Nephron (organoid): Measurements from ENCODE around the gene PCNX2.

ENCODE experiments used
- H3K27ac Mint-ChIP-seq, 3 experiments: 2 replicates each; pipeline ENCODE4 v1.8.0; 2020; ENCODE audit warnings: mixed read lengths in 3 of 3, mild to moderate bottlenecking in 2 of 3, moderate library complexity in 1 of 3
- H3K27me3 Mint-ChIP-seq: 2 replicates; pipeline ENCODE4 v1.8.0; 2021; ENCODE audit warnings: low read depth, mild to moderate bottlenecking, moderate library complexity, mixed read lengths
- H3K36me3 Mint-ChIP-seq: 2 replicates; pipeline ENCODE4 v1.8.0; 2020; ENCODE audit warnings: low read depth, mixed read lengths
- H3K4me1 Mint-ChIP-seq: 2 replicates; pipeline ENCODE4 v1.8.0; 2020; ENCODE audit warnings: mixed read lengths
- H3K4me3 Mint-ChIP-seq, 3 experiments: 2 replicates each; pipeline ENCODE4 v1.8.0; 2020; ENCODE audit warnings: mild to moderate bottlenecking in 3 of 3, mixed read lengths in 3 of 3, moderate library complexity in 2 of 3
- H3K9me3 Mint-ChIP-seq: 2 replicates; pipeline ENCODE4 v1.8.0; 2020; ENCODE audit warnings: mixed read lengths
- TF ChIP-seq, protein P1 (sequence below), 3 experiments: fragments of 200-600 bp; sonication (generic); IDR thresholded peaks; one replicate each; pipeline ENCODE4 v1.5.0; 2021; ENCODE audit warnings: antibody characterized with exemption in 3 of 3; ENCODE audit not compliant: unreplicated experiment in 3 of 3

PCNX2 gene

DNA sequence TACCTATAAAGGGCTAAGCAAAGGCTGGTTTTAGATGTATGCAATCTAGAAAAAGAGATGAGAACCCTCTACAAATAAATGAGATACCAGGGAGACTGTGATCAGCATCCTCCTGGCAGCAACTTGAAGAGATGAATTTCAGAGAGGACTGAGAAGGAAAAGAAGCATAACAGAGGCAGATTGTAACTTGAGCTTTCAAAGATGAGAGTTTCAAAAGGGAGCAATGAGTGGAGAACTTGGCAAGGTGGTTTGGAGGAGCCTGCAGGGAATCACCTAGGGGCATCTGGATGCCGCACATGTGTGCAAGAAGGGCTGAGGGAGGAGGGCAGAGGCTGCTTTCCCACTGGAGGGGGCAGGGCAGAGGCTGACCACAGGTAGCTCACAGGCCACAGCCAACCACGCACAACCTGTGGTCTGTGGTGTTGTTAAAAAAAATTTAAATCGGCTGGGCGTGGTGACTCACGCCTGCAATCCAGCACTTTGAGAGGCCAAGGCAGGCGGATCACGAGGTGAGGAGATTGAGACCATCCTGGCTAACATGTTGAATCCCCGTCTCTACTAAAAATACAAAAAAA, 50.2 kb downstream of the PCNX2 start:
- Mint-ChIP-seq H3K27me3 (no peaks in the 10 kb centered on the region), H3K4me1 (peaks cover 40% of the 10 kb centered on the region), H3K36me3 (peaks cover 22% of the 10 kb centered on the region), H3K27ac (peak overlapping the region; percentile 22 to 63 (median 62)), H3K4me3 (no peak overlapping the region), H3K9me3 (no peaks in the 10 kb centered on the region)
- TF ChIP-seq, protein P1, sequence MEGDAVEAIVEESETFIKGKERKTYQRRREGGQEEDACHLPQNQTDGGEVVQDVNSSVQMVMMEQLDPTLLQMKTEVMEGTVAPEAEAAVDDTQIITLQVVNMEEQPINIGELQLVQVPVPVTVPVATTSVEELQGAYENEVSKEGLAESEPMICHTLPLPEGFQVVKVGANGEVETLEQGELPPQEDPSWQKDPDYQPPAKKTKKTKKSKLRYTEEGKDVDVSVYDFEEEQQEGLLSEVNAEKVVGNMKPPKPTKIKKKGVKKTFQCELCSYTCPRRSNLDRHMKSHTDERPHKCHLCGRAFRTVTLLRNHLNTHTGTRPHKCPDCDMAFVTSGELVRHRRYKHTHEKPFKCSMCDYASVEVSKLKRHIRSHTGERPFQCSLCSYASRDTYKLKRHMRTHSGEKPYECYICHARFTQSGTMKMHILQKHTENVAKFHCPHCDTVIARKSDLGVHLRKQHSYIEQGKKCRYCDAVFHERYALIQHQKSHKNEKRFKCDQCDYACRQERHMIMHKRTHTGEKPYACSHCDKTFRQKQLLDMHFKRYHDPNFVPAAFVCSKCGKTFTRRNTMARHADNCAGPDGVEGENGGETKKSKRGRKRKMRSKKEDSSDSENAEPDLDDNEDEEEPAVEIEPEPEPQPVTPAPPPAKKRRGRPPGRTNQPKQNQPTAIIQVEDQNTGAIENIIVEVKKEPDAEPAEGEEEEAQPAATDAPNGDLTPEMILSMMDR (IDR thresholded peaks at IDR 0.05; ENCODE audit: unreplicated experiment in 3 of 3): no peak

DNA sequence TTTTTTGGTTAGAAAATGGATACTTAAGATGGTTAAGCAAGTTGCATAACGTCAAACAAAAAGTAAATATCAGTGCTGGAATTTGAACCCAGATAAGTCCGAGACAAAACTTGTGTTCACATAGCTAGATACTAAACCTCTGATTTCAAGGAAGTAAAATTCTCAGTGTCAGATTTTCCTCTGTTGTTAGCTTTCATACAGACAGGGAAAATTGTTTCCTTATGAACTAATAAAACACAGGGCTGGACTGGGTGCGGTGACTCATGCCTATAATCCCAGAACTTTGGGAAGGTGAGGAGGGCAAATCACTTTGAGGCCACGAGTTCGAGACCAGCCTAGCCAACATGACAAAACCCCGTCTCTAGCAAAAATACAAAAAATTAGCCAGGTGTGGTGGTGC, 51.3 kb downstream of the PCNX2 start:
- no peaks in the 10 kb centered on the region for H3K9me3 Mint-ChIP-seq
- H3K4me1 Mint-ChIP-seq: peaks cover 50% of the 10 kb centered on the region
- peak overlapping the region in 1 of 3 experiments; percentile 63 for H3K27ac Mint-ChIP-seq
- no peak overlapping the region for H3K4me3 Mint-ChIP-seq
- TF ChIP-seq, protein P1 (IDR thresholded peaks at IDR 0.05; ENCODE audit: unreplicated experiment in 3 of 3): no peak
- peaks cover 14% of the 10 kb centered on the region for H3K36me3 Mint-ChIP-seq
- no peaks in the 10 kb centered on the region for H3K27me3 Mint-ChIP-seq

DNA sequence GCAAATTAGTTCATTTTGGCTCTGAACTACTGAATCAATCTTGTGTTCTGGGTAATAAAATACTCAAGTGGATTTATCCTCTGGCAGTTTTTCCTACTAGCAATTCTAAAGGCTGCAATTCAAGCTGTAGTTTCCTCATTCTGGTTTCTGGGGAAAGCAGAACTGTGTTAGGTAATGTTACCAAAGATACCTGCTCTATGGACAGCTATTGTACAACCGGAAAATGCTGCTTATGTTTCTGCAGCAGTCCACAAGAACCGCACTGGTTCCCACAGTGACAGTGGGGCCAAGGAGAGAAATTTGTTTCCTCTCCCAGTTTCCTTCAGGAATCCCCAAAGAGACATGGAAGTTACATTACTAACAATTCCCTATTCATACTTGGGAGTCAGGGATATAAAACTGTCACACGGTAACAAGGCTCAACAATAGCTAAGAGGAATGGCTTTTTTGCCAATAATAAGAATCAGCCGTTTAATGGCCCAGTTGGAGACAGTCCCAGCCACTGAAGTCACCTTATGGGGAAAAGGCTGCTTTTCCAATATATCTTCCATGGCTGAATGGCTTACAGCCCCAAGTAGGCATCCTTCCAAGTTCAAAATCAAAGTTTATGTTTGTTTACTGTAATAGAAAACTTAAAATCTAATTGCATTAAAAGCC, 52.6 kb downstream of the PCNX2 start:
- peak overlapping the region in 1 of 3 experiments; percentile 1 for H3K4me3 Mint-ChIP-seq
- TF ChIP-seq, protein P1 (IDR thresholded peaks at IDR 0.05; ENCODE audit: unreplicated experiment in 3 of 3): no peak
- H3K27me3 Mint-ChIP-seq: no peaks in the 10 kb centered on the region
- peaks cover 5% of the 10 kb centered on the region for H3K36me3 Mint-ChIP-seq
- H3K9me3 Mint-ChIP-seq: no peaks in the 10 kb centered on the region
- peaks cover 56% of the 10 kb centered on the region for H3K4me1 Mint-ChIP-seq
- H3K27ac Mint-ChIP-seq: peak overlapping the region; percentile 40 to 86 (median 84)

DNA sequence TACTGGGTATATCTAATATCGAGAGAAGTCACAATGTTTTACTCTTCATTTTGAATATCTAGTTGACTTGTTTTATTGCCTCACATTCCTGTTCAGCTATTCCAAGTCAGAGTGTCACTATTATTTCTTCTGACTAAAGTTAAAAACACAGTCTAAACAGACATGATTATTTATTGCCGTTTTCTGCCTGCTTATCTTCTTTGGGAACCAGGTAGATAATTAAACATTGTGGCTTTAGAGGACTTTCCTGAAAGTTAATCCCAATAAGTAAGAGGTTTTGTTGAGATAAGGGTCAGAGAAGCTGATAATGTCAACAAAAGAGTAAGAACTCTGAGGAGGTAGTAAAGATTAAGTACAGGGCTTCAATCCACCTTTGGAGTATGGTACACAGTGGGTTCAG, 53.8 kb downstream of the PCNX2 start:
- H3K27me3 Mint-ChIP-seq: no peaks in the 10 kb centered on the region
- H3K36me3 Mint-ChIP-seq: peaks cover 5% of the 10 kb centered on the region

DNA sequence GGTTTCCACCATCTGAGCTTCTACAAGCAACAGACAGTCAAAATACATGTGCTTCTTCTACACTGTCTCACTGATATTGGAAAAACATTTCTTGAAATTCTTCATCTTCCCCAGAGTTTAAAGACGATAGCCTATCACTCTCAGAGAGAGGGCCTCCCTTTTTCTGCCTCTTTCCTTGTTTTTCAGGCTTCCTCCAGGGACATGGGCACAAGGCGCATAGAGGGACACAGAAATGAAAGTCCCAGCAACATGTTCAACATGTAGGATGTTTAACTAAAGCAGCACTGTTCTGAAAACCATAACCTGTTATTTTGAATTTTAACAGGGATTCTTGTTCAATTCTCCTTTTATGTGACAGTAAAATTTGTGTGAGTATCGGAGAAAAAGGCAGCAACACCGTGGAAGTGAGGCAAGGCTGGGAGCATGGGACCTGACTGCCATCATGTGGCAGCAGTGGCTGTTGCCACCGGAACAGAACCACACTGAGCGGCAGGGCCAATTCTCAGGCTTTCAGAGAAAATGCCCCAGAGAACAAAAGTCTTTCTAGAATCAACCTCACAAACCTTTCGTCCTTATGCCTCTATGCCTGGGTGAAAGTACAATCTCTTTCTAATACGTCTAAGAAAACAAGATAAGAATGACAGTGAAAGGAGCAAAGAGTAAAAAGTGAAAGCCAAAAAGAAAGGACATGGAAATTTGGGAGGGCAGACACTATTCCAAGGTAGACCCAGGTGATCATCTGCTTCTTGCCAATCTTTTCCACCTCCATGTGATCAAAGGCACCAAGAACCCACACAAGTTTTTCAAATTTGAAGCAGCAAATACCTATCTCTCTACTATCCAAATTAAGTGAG, 54.5 kb downstream of the PCNX2 start:
- Mint-ChIP-seq H3K9me3 (no peaks in the 10 kb centered on the region), H3K36me3 (peaks cover 7% of the 10 kb centered on the region), H3K27ac (peak overlapping the region; percentile 84 to 86 (median 85)), H3K4me1 (peaks cover 61% of the 10 kb centered on the region), H3K27me3 (no peaks in the 10 kb centered on the region), H3K4me3 (peak overlapping the region in 1 of 3 experiments; percentile 1)
- TF ChIP-seq, protein P1 (IDR thresholded peaks at IDR 0.05; ENCODE audit: unreplicated experiment in 3 of 3): peak; percentile 74 to 92 (median 87)

More for the DNA sequence above, 53.8 kb downstream of the PCNX2 start:
- Mint-ChIP-seq H3K9me3 (no peaks in the 10 kb centered on the region), H3K27ac (peak overlapping the region; percentile 84 to 86 (median 85)), H3K4me1 (peaks cover 61% of the 10 kb centered on the region), H3K4me3 (no peak overlapping the region)
- TF ChIP-seq, protein P1 (IDR thresholded peaks at IDR 0.05; ENCODE audit: unreplicated experiment in 3 of 3): no peak
